HEK293 (cell line): ENCODE data around the gene PRUNE2.
A peak's percentile ranks its signal among the peaks of the same experiment; 100 is the strongest.

Source experiments
- CTCF ChIA-PET: fragments of 350-600 bp; formaldehyde crosslinking; extraction: SDS; loops from one replicate; lab custom pipeline; 2021; ENCODE audit warnings: antibody characterized with exemption; lab: Yijun Ruan, JAX
- POLR2A ChIA-PET: fragments of 300-600 bp; formaldehyde crosslinking; extraction: SDS; loops from one replicate; lab custom pipeline; 2020; ENCODE audit warnings: antibody characterized with exemption, inconsistent platforms; lab: Yijun Ruan, JAX
- H3K27ac ChIP-seq: fragments of 200-500 bp; sonication (Bioruptor generic); 2 replicates; pipeline ENCODE4 v1.5.1; 2014; ENCODE audit warnings: low read depth, low read length, control low read depth, inconsistent platforms; ENCODE audit errors: extremely low read depth
- H3K36me3 ChIP-seq, 2 experiments: fragments of 200-500 bp in 1 of 2; sonication (Bioruptor generic) in 1 of 2; 1 replicate in 1 of 2; 2 replicates in 1 of 2; pipeline ENCODE4 v1.5.1; 2014 to 2017; ENCODE audit warnings: inconsistent platforms in 2 of 2, low read length in 2 of 2; ENCODE audit not compliant: control insufficient read depth in 2 of 2, insufficient read depth in 1 of 2
- H3K4me1 ChIP-seq: fragments of 200-500 bp; sonication (Bioruptor generic); 2 replicates; pipeline ENCODE4 v1.5.1; 2014; ENCODE audit warnings: mild to moderate bottlenecking, low read length, inconsistent platforms; ENCODE audit not compliant: control insufficient read depth, insufficient read depth
- H3K4me3 ChIP-seq: 2 replicates; pipeline ENCODE4 v1.5.1; 2011; ENCODE audit warnings: low read depth, mild to moderate bottlenecking, control low read depth, low read length, moderate library complexity
- H3K9me3 ChIP-seq: fragments of 200-500 bp; sonication (Bioruptor generic); 2 replicates; pipeline ENCODE4 v1.5.1; 2014; ENCODE audit warnings: low read depth, low read length, inconsistent platforms; ENCODE audit not compliant: control insufficient read depth, insufficient read depth
- ATF2 ChIP-seq: fragments of 450-650 bp; formaldehyde crosslinking; IDR thresholded peaks from 2 replicates; pipeline ENCODE4 v1.5.1; 2016; ENCODE audit warnings: missing biosample characterization, missing genetic modification characterization, low read depth
- GLIS1 ChIP-seq: fragments of 450-650 bp; formaldehyde crosslinking; IDR thresholded peaks from 2 replicates; pipeline ENCODE4 v1.5.1; 2016; ENCODE audit warnings: missing biosample characterization, missing genetic modification characterization
- KLF1 ChIP-seq: fragments of 450-650 bp; formaldehyde crosslinking; IDR thresholded peaks from 2 replicates; pipeline ENCODE4 v1.5.1; 2016; ENCODE audit warnings: missing biosample characterization, missing genetic modification characterization
- MYNN ChIP-seq: fragments of 450-650 bp; formaldehyde crosslinking; IDR thresholded peaks from 2 replicates; pipeline ENCODE4 v1.5.1; 2016; ENCODE audit warnings: missing biosample characterization, missing genetic modification characterization, borderline replicate concordance
- PATZ1 ChIP-seq: fragments of 450-650 bp; formaldehyde crosslinking; IDR thresholded peaks from 2 replicates; pipeline ENCODE4 v1.5.1; 2016; ENCODE audit warnings: missing biosample characterization, missing genetic modification characterization
- ZBTB17 ChIP-seq: fragments of 450-650 bp; formaldehyde crosslinking; IDR thresholded peaks from 2 replicates; pipeline ENCODE4 v1.5.1; 2016; ENCODE audit warnings: missing biosample characterization, missing genetic modification characterization
- ZFHX2 ChIP-seq: fragments of 450-650 bp; formaldehyde crosslinking; conservative IDR thresholded peaks from 2 replicates; pipeline ENCODE4 v1.5.1; 2016; ENCODE audit warnings: missing biosample characterization, missing genetic modification characterization
- ZNF148 ChIP-seq: fragments of 450-650 bp; formaldehyde crosslinking; IDR thresholded peaks from 2 replicates; pipeline ENCODE4 v1.5.0; 2017; ENCODE audit warnings: missing biosample characterization, missing genetic modification characterization, borderline replicate concordance
- ZNF248 ChIP-seq: fragments of 450-650 bp; formaldehyde crosslinking; IDR thresholded peaks from 2 replicates; pipeline ENCODE4 v1.5.1; 2017; ENCODE audit warnings: missing biosample characterization, missing genetic modification characterization
- ZNF398 ChIP-seq: fragments of 450-650 bp; formaldehyde crosslinking; IDR thresholded peaks from 2 replicates; pipeline ENCODE4 v1.5.1; 2017; ENCODE audit warnings: missing biosample characterization, missing genetic modification characterization
- ZNF404 ChIP-seq: fragments of 450-650 bp; formaldehyde crosslinking; IDR thresholded peaks from 2 replicates; pipeline ENCODE4 v1.5.1; 2017; ENCODE audit warnings: missing biosample characterization, missing genetic modification characterization
- ZNF513 ChIP-seq: fragments of 450-650 bp; IDR thresholded peaks from 2 replicates; pipeline ENCODE4 v1.5.1; 2018; ENCODE audit warnings: missing biosample characterization, missing genetic modification characterization
- ZNF518A ChIP-seq: fragments of 450-650 bp; formaldehyde crosslinking; conservative IDR thresholded peaks from 2 replicates; pipeline ENCODE4 v1.5.1; 2016; ENCODE audit warnings: low read depth, missing biosample characterization, missing genetic modification characterization
- ZNF530 ChIP-seq: fragments of 450-650 bp; formaldehyde crosslinking; IDR thresholded peaks from 2 replicates; pipeline ENCODE4 v1.5.1; 2016; ENCODE audit warnings: low read depth, missing biosample characterization, missing genetic modification characterization
- ZNF561 ChIP-seq: fragments of 450-650 bp; IDR thresholded peaks from 2 replicates; pipeline ENCODE4 v1.5.1; 2018; ENCODE audit warnings: missing biosample characterization, missing genetic modification characterization, borderline replicate concordance
- ZNF585B ChIP-seq: fragments of 450-650 bp; formaldehyde crosslinking; IDR thresholded peaks from 2 replicates; pipeline ENCODE4 v1.5.1; 2016; ENCODE audit warnings: missing biosample characterization, missing genetic modification characterization
- ZNF621 ChIP-seq: fragments of 450-650 bp; formaldehyde crosslinking; IDR thresholded peaks from 2 replicates; pipeline ENCODE4 v1.5.1; 2017; ENCODE audit warnings: missing biosample characterization, missing genetic modification characterization
- ZNF629 ChIP-seq: fragments of 450-650 bp; formaldehyde crosslinking; IDR thresholded peaks from 2 replicates; pipeline ENCODE4 v1.5.1; 2017; ENCODE audit warnings: missing biosample characterization, missing genetic modification characterization
- ZNF670 ChIP-seq: fragments of 450-650 bp; formaldehyde crosslinking; IDR thresholded peaks from 2 replicates; pipeline ENCODE4 v1.5.1; 2016; ENCODE audit warnings: missing biosample characterization, missing genetic modification characterization, low read depth
- ZNF677 ChIP-seq: fragments of 450-650 bp; IDR thresholded peaks from 2 replicates; pipeline ENCODE4 v1.5.0; 2018; ENCODE audit warnings: missing biosample characterization, mild to moderate bottlenecking, missing genetic modification characterization, moderate library complexity
- ZNF76 ChIP-seq: fragments of 450-650 bp; formaldehyde crosslinking; IDR thresholded peaks from 2 replicates; pipeline ENCODE4; 2016; ENCODE audit warnings: low read depth, missing biosample characterization, missing genetic modification characterization, borderline replicate concordance

The PRUNE2 gene

GRCh38 chr9:76691517-76692313, 214.2 kb downstream of the PRUNE2 start (continued):
- TF ChIP-seq ZNF518A (tag by site-specific recombination) (peak; percentile 50; the same call in 1 of the 2 replicates), ZNF404 (tag by site-specific recombination) (no peak), ZNF148 (tag by site-specific recombination) (no peak), ZBTB17 (tag by site-specific recombination) (peak; percentile 87), ZNF76 (0 out of 2 replicates have a peak, but pooled peaks have one; percentile 47), ZNF561 (tag by site-specific recombination) (0 out of 2 replicates have a peak, but pooled peaks have one; percentile 28), ZFHX2 (tag by site-specific recombination) (0 out of 2 replicates have a peak, but pooled peaks have one; percentile 7), GLIS1 (tag by site-specific recombination) (peak; percentile 24; the same call in 1 of the 2 replicates)

GRCh38 chr9:76690973-76691370, 214.9 kb downstream of the PRUNE2 start:
- H3K4me3 ChIP-seq, result no peak overlapping the region
- H3K36me3 ChIP-seq, result no peaks in the 10 kb centered on the region
- no peaks in the 10 kb centered on the region for H3K9me3 ChIP-seq
- H3K4me1 ChIP-seq, result no peaks in the 10 kb centered on the region
- POLR2A ChIA-PET, result no interaction called here
- CTCF ChIA-PET, result interaction anchor here (0.8 to 1.1 kb wide), 2 partner anchors 9 to 44 kb away, joined by 4 read pairs; no protein-coding TSS in a partner anchor
- H3K27ac ChIP-seq, result no peak overlapping the region
- TF ChIP-seq PATZ1 (tag by site-specific recombination) (no peak), ZNF248 (tag by site-specific recombination) (no peak), ZNF585B (tag by site-specific recombination) (no peak), MYNN (tag by site-specific recombination) (no peak), ZNF530 (tag by site-specific recombination) (no peak), ZNF670 (tag by site-specific recombination) (no peak), ZNF398 (tag by site-specific recombination) (no peak), ATF2 (tag by site-specific recombination) (no peak), ZNF629 (tag by site-specific recombination) (no peak), ZNF677 (no peak), ZNF513 (no peak), ZNF621 (tag by site-specific recombination) (no peak), KLF1 (tag by site-specific recombination) (no peak)
